ENCODE results near the gene HOXC10.

Gene HOXC10

DNA sequence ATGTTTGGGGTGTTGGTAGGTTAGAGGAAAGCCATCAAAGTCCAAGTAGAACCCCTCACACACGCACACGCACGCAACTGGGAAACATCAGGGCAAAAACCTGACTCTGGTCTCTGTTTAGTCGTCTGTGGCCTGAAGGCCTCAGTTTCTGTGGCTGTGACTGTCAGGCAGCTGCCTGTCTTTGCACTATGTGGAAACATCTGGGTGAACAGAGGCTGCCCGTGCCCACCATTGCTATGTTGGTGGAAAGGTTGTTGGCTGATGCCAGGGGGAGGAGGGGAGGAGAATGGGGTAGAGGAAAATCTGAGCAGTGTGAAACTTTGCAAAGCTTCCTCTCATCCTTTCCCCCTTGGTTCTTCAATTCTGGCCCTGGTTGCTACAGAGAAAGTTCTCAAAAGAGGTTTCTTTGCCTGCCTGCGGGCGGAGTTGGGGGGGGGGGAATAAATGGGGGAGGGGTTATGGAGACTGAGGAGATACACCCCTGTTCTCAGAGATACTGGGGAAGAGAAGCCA is 7.5 kb downstream of the HOXC10 start:
- DNase-seq, result no peak

DNA sequence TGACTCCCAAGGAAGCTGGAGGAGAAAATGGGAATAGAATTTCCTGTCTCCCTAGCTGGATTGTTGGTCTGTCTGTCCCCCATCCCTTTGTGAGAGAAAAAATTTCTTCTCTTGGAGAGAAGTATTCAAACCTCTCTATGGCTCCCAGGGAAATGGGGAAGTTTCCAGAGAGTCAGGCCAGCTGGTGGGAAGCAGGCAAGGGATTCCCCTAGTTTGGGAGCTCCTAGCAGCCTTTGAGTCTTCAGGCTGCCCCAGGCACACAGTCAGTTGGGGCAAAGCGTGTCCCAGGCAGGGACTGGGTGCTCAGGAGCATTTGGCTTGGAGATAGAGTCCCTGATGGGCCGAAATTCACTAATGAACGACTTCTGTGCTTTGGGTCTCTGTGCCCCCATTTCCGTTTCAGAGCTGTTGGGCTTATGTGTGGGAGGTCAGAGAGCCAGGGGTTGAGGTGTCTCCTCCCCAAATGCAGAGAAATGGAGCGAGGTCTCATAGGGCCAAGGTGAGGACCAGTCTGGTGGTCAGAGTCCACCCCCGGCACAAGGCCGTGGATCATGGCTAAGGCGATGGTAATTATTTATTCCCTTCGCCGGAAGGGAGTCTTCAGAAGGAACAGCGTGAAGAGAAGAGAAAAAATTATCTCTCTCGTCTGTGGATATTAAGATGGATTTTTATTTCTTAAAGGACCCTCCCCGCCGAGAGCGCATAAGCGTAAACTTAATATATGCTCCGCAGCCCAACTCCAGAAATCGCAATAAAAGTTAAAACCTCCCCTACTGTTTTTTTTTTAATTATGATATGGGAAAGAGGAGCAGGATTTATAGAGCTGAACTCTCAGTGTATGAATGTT is 8.4 kb downstream of the HOXC10 start:
- no peak for DNase-seq

DNA sequence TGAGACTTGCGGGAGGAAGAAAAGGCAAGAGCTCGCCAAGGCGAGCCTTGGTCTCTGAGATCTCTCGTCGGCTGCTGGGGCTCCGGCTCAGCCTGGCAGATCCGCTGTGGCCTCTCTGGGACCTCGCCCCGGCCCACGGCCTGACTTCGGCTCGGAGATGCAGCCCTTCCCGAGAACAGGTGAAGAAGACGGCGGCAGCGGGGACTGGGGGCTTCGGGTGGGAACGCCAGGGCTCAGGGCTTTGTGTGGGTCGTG is 9.0 kb downstream of the HOXC10 start:
- peak; percentile 59 for DNase-seq

DNA sequence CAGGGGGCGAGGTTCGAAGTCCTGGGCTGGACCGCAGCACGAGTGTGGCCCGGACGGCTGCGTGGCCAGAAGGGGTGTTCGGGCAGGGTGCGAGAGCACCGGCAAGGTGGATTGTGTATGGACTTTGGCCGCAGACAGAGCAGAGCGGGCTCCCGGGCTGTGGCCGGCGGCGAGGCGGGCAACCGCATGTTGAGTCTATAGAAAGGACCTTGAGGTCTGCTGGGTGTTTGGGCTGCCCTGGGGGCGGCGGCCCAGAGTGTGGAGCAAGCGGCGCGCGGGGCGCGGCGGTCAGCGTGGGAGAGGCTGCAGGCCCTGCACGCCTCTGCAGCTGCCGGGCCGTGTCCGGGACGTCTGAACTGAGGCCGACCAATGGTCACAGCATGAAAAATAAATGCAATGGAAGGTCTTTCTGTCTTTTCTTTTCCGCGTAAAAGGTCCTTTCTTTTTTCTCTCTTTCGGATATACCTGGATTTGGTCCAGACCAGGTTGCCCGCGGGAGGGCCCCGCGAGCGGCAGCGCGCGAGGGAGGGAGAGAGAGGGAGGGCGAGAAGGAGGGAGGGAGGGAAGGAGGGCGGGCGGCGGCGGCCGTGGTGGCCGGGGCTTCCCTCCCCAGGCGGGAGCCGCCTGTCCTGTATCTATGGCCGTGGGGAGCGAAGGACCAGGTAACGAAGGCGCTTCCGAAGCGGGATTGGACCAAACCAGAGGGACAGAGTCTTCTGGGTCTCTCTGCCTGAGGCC is 9.5 kb downstream of the HOXC10 start:
- DNase-seq, result peak; percentile 85

- no peak for DNase-seq
Observed at GRCh38 chr12:53995002-53995377, 10.0 kb downstream of the HOXC10 start.

DNA sequence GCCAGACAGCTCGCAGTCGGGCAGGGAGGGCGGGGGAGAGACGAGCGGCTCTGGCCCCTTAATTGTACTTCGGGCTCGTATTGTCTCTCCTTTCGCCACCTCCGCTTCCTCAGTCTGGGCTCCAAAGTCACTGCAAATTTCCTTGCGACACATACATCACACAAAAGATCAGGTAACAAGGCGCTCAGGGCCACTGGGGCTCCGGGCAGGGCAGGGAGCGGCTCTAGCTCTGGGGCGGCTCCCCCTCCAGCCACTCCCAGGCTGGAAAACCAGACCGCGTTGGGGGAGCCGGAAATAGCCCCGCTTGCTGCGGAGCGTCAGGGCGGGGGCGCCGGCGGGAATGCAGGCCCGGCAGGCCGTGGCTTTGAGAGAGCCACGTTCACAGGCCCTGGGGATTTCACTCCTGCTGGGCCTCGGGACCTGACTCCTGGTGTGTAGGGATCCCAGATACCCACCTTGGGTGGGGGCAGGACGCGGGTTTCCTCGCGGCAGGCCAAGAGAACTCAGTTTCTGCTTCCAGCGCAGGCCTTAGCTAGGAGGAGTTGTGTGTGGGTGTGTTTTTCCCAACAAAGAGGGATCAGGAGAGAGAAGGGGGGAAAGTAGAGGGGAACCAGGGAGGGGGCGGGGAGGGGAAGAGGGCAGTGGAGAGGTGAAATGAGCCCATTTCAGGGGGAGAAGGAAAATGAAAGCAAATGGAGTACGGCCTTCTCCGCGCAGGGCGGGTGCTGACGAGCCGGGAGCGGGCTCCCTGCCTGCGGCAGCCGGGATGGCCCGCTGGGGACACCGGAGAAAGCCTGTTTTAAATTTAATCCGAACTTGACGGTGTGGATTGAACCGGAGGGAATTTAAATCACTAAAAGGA is 10.7 kb downstream of the HOXC10 start:
- peak; percentile 89 for DNase-seq

- no peak for DNase-seq
Observed at GRCh38 chr12:53996240-53997203, 11.6 kb downstream of the HOXC10 start.

DNA sequence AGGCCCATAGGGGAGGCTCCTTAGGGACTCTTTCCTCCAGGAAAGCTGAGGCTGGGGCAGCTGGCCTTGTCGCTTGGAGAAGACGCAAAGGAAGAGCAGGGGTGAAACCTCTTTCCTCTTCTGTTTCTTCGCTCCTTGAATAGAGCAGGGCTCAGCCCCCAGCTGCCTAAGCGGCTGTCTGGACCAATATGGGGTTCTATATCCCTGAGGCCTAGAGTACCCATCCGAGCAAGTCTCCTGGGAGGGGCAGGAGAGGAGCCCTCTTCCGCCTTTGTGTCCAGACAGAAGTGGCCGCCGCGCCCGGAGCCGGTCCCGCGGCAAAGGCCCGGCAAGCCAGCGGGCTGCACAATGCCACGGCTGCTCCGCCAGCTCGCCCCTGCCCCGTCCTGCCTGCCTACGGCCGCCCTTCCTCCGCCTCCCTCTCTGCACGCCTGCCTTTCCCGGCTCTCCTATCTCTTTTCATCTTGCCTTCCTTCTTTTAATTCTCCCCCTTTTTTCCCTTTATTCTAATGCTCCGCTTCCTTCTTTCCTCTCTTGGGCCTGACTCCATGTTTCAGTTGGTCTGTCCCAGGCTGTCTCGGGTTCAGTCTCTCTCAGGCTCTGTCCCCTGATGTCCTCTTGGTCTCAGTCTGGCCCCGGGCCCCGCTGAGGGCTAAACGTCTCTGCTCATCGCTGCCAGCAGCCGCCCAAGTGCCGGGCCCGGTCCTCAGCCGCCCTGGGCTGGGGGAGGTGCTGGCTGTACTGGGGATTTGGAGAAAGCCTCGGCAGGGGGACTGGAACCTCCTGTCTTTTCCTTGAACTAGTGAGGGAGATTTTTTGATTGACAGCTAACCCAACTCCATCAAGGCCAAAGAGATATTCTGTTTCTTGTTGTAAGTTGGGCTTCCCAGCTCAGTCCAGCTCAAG is 12.5 kb downstream of the HOXC10 start:
- no peak for DNase-seq

GRCh38 chr12:53998110-53998899 is 13.4 kb downstream of the HOXC10 start:
- DNase-seq, result no peak

- no peak for DNase-seq
Observed at GRCh38 chr12:53998900-53999236, 13.9 kb downstream of the HOXC10 start.

DNA sequence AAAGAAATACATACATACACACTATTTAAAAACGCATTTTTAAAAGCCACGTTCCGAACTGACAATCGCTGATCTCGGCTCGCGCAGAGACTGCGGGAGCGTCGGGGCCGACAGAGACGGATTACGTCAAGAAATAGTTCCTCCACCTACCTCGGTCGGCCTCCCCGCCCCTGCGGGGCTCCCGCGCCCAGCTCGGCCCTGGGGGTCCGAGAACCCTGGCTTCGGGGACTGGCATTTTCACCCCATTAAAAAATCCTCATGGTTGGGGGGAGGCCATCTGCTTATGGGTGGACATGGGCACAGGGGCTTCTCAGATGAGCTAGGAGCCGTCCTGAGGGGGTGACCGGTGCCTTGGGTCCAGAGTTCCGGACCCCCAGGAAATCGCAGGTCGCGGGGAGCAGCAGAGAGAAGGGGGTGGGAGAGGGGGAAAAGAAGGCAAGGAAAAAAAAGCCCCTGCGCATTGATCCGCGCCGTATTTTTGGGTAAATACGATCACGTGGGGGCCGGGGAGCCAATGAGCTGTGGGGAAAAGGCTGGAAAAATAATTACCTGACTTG is 14.7 kb downstream of the HOXC10 start:
- DNase-seq, result peak; percentile 96

- DNase-seq, result peak; percentile 81
Observed at GRCh38 chr12:54000116-54001114, 15.5 kb downstream of the HOXC10 start, which contains the start of gene HOXC9. TSS of gene HOXC9 (plus strand) at chr12:54000161. CDS start at chr12:54000189, 28 bp downstream.

DNA sequence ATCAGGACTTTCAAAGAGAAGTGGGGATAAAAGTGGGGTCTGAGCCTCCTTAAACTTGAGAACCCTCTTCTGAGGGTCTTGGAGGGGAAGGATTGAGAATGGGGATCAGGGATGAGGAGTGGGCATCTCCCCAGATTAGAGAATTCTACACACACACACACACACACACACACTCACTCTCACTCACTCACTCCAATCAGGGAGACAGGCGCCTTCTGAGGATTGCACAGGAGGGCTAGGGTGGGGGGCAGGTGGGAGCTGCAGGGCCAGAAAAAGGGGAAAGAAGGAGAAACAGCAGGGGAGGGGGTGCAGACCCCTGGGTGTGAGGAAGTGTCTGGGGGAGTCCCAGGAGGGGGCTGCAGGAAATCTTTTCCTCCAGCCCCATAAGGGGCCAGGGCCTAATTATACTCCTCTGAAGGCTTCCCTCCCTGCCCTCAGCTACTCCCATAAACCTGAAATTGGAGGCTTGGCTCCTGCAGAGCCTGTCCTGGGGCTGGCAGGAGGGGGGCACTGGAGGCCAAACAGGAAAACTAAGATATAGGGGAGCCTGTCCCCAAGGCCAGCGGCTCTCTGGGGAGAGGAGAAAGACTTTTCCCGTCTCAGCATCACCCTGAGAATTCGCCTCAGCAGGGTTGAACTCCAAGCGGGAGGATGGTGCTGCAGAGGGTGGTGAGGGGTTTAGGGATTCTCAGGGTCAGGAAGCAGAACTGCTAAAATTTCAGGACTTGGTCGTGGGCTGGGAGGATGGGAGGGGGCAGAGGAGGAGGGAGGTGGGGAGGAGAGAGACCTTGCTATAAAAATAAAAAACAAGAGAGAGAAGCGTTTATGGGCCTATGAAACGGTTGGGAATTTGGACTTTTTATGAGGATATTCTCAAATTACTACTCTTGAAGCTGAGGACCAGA is 16.6 kb downstream of the HOXC10 start:
- peak; percentile 43 for DNase-seq

- no peak for DNase-seq
Observed at GRCh38 chr12:54002278-54002914, 17.4 kb downstream of the HOXC10 start.

GRCh38 chr12:54002915-54003389 is 18.0 kb downstream of the HOXC10 start:
- no peak for DNase-seq

DNA sequence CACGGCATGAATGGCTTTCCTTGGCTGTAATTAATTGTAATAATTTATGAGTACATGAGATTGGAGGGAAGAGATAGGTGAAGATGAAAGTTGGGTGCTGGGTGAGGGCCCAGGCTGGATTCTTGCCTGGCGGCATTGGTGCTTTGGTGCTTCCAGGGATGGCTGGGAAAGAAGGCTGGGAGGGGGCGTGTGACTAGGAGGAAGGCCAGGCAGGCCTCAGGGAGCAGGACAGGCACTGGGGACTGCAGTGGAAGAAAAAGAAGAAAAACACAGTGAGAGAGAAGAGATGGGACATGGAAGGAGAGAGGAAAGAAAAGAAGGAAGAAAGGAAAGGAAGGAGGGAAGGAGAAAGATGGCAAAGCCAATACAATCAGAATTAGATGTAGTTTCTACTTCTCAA is 18.7 kb downstream of the HOXC10 start:
- no peak for DNase-seq
